HepG2 (cell line): ENCODE data around the gene SLC25A22. TPM values are rescaled to one million over a fixed set of nuclear protein-coding genes. Genes with fewer than 3 reads are reported as not detected.

ENCODE experiments used
- ATAC-seq: fragments of 200-7000 bp; cut with Tn5 transposase; 3 replicates; pipeline ENCODE4 v1.9.1; 2020; ENCODE audit warnings: mild to moderate bottlenecking, moderate library complexity
- BruUV-seq: library from RNA; stranded (reverse); fragments of 400-500 nt; replicated peaks from 2 replicates; lab custom pipeline; 2021; lab: Mats Ljungman, UMichigan
- CTCF ChIA-PET: fragments of 300-600 bp; formaldehyde crosslinking; extraction: SDS; loops from one replicate; lab custom pipeline; 2021; ENCODE audit warnings: low total read pairs, inconsistent platforms, low intra/inter-chr PET ratio; lab: Yijun Ruan, JAX
- POLR2A ChIA-PET: fragments of 350-600 bp; sonication (Branson Sonifier 250); formaldehyde crosslinking; loops from one replicate; lab custom pipeline; 2020; ENCODE audit warnings: antibody characterized with exemption, inconsistent platforms; lab: Yijun Ruan, JAX
- DNase-seq: peaks from one replicate; pipeline ENCODE4 v3.0.0-alpha.2; 2015; ENCODE audit warnings: low spot score
- FAIRE-seq: peaks from 3 replicates; lab custom pipeline; 2011; peaks lifted over from hg19 to GRCh38; lab: Jason Lieb, UNC
- H2AFZ ChIP-seq: one replicate; pipeline ENCODE4 v1.6.1; 2011; ENCODE audit warnings: low read length, inconsistent platforms
- H3K27ac ChIP-seq: fragments of 300-600 bp; 3 replicates; pipeline ENCODE4 v1.8.0; 2011; ENCODE audit warnings: mixed run types, mild to moderate bottlenecking, mixed read lengths, low read length, inconsistent platforms; ENCODE audit not compliant: insufficient read depth; ENCODE audit errors: extremely low read length
- H3K27me3 ChIP-seq, 2 experiments: fragments of 200-600 bp in 1 of 2; 2 replicates in 1 of 2; 3 replicates in 1 of 2; pipeline versions ENCODE4 v1.6.0 to v1.8.0; 2011; ENCODE audit warnings: low read length in 2 of 2, mild to moderate bottlenecking in 2 of 2, moderate library complexity in 2 of 2, inconsistent platforms in 1 of 2; ENCODE audit not compliant: insufficient read depth in 2 of 2, control insufficient read depth in 1 of 2
- H3K36me3 ChIP-seq, 2 experiments: fragments of 200-600 bp in 1 of 2; replicated peaks in 1 of 2; 2 replicates in 1 of 2; 3 replicates in 1 of 2; pipeline versions ENCODE4 v1.5.1 to v1.8.0; 2011; ENCODE audit warnings: low read length in 2 of 2, inconsistent platforms in 1 of 2; ENCODE audit not compliant: insufficient read depth in 2 of 2, control insufficient read depth in 1 of 2
- H3K4me1 ChIP-seq: 2 replicates; pipeline ENCODE4 v1.5.1; 2012; ENCODE audit warnings: low read length, inconsistent platforms; ENCODE audit not compliant: insufficient read depth
- H3K4me2 ChIP-seq: 2 replicates; pipeline ENCODE4 v1.6.0; 2011; ENCODE audit warnings: low read depth, low read length, inconsistent platforms
- H3K4me3 ChIP-seq, 3 experiments: fragments of 200-600 bp in 1 of 3; sonication (generic), shearing (Covaris generic) in 1 of 3; replicated peaks in 1 of 3; 2 replicates each; pipeline ENCODE4 v1.5.1; 2011 to 2016; ENCODE audit warnings: low read length in 3 of 3, inconsistent platforms in 2 of 3, low read depth in 2 of 3, mild to moderate bottlenecking in 2 of 3, control low read depth in 1 of 3, mixed read lengths in 1 of 3; ENCODE audit not compliant: insufficient read depth in 1 of 3
- H3K79me2 ChIP-seq: one replicate; pipeline ENCODE4 v1.6.1; 2011; ENCODE audit warnings: low read length, inconsistent platforms; ENCODE audit not compliant: insufficient read depth
- H3K9ac ChIP-seq: 2 replicates; pipeline ENCODE4 v1.6.0; 2011; ENCODE audit warnings: mild to moderate bottlenecking, low read depth, low read length, inconsistent platforms; ENCODE audit not compliant: insufficient read depth
- H3K9me3 ChIP-seq: 2 replicates; pipeline ENCODE4 v1.5.1; 2012; ENCODE audit warnings: mild to moderate bottlenecking, low read length
- H4K20me1 ChIP-seq: 2 replicates; pipeline ENCODE4 v1.6.0; 2011; ENCODE audit warnings: inconsistent platforms, mild to moderate bottlenecking, low read length, moderate library complexity; ENCODE audit not compliant: insufficient read depth
- ATRX ChIP-seq: sonication (generic); formaldehyde crosslinking; IDR thresholded peaks from 2 replicates; pipeline ENCODE4 v1.4.0; 2020; ENCODE audit warnings: missing genetic modification reagents, borderline replicate concordance
- HES4 ChIP-seq: sonication (generic); formaldehyde crosslinking; IDR thresholded peaks from 2 replicates; pipeline ENCODE4 v1.9.0; 2021; ENCODE audit warnings: mild to moderate bottlenecking, missing genetic modification reagents, borderline replicate concordance
- RBFOX2 ChIP-seq: fragments of 200-400 bp; formaldehyde crosslinking; IDR thresholded peaks from 2 replicates; pipeline ENCODE4 v1.6.1; 2017; ENCODE audit warnings: low read depth, mild to moderate bottlenecking, low read length
- SALL1 ChIP-seq: sonication (generic); formaldehyde crosslinking; IDR thresholded peaks from 2 replicates; pipeline ENCODE4 v1.8.0; 2022; ENCODE audit warnings: mild to moderate bottlenecking, missing genetic modification reagents
- SMAD9 ChIP-seq: sonication (generic); formaldehyde crosslinking; IDR thresholded peaks from 2 replicates; pipeline ENCODE4 v1.5.1; 2020; ENCODE audit warnings: mild to moderate bottlenecking, missing genetic modification reagents
- U2AF2 ChIP-seq: fragments of 200-400 bp; formaldehyde crosslinking; IDR thresholded peaks from 2 replicates; pipeline ENCODE4 v1.6.1; 2017; ENCODE audit warnings: low read depth, mild to moderate bottlenecking, low read length
- ZNF143 ChIP-seq: sonication (generic); formaldehyde crosslinking; IDR thresholded peaks from 2 replicates; pipeline ENCODE4 v1.4.0; 2020; ENCODE audit warnings: missing genetic modification reagents
- ZNF878 ChIP-seq: sonication (generic); formaldehyde crosslinking; IDR thresholded peaks from 2 replicates; pipeline ENCODE4 v1.8.1; 2023; ENCODE audit warnings: mild to moderate bottlenecking, missing genetic modification reagents, moderate library complexity
- WGBS: methylation state at CpG from one replicate; pipeline ENCODE4 v1.1.6; 2017; ENCODE audit warnings: low lambda C conversion rate; 5-methylcytosine and 5-hydroxymethylcytosine counted together
- in situ Hi-C: cut with HindIII; loops from 2 replicates; pipeline ENCODE4 v1.10.0; 2017; ENCODE audit warnings: low pct_unique_long_range_greater_than_20kb; ENCODE audit not compliant: extremely low pct_ligation_motif_present
- intact Hi-C: fragments of 100-400 bp; cut with micrococcal nuclease; formaldehyde crosslinking; loops from one replicate; pipeline ENCODE4 v1.10.0; 2022; ENCODE audit not compliant: unreplicated experiment
- polyA plus RNA-seq, 8 experiments: library from polyadenylated mRNA; depleted of rRNA in 3 of 8; stranded (reverse) in 7 of 8; unstranded in 1 of 8; fragments of >200 nt; fragmentation: Illumina TruSeq in 4 of 8; extraction: Trizol in 4 of 8; gene quantifications; 2 replicates each; pipeline versions ENCODE4 v1.2.1 to v1.2.3, GENCODE V29; 2011 to 2016; ENCODE audit warnings: low read depth in 4 of 8, missing spikeins in 1 of 8, mixed read lengths in 1 of 8; ENCODE audit not compliant: insufficient read depth in 1 of 8
- total RNA-seq, 5 experiments: library from RNA; depleted of rRNA; stranded (reverse); fragments of >200 nt; fragmentation: Illumina TruSeq; extraction: Trizol; gene quantifications; 2 replicates each; pipeline ENCODE4 v1.2.3, GENCODE V29; 2016; ENCODE audit warnings: low read depth in 1 of 5
- TF ChIP-seq, protein P1 (sequence below): fragments of 450-650 bp; IDR thresholded peaks from 2 replicates; pipeline ENCODE4 v1.6.1; 2017; ENCODE audit warnings: mild to moderate bottlenecking
- TF ChIP-seq, protein P2 (sequence below), 2 experiments: sonication (generic) in 1 of 2; formaldehyde crosslinking in 1 of 2; IDR thresholded peaks; 2 replicates each; pipeline versions ENCODE4 v1.5.1 to v1.6.1; 2011 to 2020; ENCODE audit warnings: borderline replicate concordance in 1 of 2, low read depth in 1 of 2, low read length in 1 of 2, mild to moderate bottlenecking in 1 of 2, missing genetic modification reagents in 1 of 2, moderate library complexity in 1 of 2
- TF ChIP-seq, protein P3 (sequence below): sonication (generic); formaldehyde crosslinking; IDR thresholded peaks from 2 replicates; pipeline ENCODE4 v1.8.0; 2023; ENCODE audit warnings: mild to moderate bottlenecking, missing genetic modification reagents
- TF ChIP-seq, protein P4 (sequence below): sonication (generic); formaldehyde crosslinking; IDR thresholded peaks from 2 replicates; pipeline ENCODE4 v1.5.0; 2020; ENCODE audit warnings: mild to moderate bottlenecking, missing genetic modification reagents
- TF ChIP-seq, protein P5 (sequence below): IDR thresholded peaks from 2 replicates; pipeline ENCODE4 v1.6.1; 2016; ENCODE audit warnings: control low read depth

The SLC25A22 gene
- total and polyA plus RNA-seq, 2 of the 13 experiments (the other 11 are each of a cell fraction or from before 2014, with no cell fraction given) = 12.4 to 19.2 TPM

DNA sequence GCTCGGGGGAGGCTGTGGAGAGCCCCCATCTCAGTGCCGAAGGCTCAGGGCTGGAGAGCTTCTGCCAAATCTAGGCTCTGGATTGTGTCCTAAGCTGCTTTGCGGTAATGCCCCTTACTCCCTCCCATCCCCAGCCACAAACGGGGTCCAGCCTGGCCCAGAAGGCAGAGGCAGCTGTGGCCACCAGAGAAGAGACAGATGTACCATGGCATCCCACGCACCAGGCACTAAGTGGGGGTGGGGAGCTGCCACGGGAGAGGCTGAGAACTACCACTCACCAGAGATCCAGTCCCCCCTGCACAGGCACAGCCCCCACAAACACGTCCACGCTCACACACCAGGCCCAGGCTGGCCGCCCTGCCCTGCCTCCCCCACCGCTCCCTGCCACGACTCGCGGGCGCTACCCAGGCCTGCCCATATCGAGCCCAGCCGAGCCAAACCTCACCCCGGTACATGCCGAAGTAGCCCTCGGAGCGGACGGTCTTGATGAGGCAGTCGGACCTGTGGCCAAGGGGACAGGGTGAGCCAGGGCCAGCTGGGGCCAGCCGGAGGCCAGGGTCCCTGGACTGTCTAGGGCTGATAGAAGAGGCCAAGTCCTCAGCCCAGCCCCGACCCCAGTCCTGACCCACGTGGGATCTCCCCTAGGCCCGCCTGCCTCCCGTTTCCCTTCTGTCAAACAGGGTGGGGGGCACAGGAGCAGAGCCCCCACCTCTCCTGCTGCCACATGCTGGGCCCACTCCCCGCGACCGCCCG is 3.9 kb downstream of the SLC25A22 start (continued):
- TF ChIP-seq, protein P1, sequence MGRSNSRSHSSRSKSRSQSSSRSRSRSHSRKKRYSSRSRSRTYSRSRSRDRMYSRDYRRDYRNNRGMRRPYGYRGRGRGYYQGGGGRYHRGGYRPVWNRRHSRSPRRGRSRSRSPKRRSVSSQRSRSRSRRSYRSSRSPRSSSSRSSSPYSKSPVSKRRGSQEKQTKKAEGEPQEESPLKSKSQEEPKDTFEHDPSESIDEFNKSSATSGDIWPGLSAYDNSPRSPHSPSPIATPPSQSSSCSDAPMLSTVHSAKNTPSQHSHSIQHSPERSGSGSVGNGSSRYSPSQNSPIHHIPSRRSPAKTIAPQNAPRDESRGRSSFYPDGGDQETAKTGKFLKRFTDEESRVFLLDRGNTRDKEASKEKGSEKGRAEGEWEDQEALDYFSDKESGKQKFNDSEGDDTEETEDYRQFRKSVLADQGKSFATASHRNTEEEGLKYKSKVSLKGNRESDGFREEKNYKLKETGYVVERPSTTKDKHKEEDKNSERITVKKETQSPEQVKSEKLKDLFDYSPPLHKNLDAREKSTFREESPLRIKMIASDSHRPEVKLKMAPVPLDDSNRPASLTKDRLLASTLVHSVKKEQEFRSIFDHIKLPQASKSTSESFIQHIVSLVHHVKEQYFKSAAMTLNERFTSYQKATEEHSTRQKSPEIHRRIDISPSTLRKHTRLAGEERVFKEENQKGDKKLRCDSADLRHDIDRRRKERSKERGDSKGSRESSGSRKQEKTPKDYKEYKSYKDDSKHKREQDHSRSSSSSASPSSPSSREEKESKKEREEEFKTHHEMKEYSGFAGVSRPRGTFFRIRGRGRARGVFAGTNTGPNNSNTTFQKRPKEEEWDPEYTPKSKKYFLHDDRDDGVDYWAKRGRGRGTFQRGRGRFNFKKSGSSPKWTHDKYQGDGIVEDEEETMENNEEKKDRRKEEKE = no peak
- TF ChIP-seq, all 625 proteins: peak for 0

DNA sequence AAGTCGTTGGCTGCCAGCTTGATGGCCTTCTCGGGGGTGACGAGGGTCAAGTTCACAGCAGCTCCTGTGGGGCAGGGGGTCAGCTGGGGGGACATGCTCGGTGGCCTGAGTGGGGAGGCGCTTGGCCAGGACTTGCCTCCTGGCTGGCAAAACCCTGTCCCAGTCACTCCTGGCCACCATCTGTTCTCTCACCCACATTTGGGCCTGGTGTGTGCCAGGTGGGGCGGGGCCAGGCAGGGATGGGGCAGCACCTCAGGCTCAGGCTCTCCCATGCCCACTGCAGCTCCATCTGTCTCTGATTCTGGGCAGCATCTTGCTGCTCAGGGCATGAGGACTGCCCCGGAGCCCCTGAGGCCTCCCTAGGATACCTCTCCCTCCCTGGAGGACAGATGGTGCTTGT is 4.5 kb downstream of the SLC25A22 start:
- no peak for ATAC-seq
- ChIA-PET CTCF (no interaction called here), POLR2A (interaction anchor here (5.3 kb wide), 1 partner anchor 16 kb away, joined by 44 read pairs; the partner anchor contains the start of gene GATD1)
- TF ChIP-seq ATRX (CRISPR knock-in tag) (no peak), SALL1 (CRISPR knock-in tag) (no peak), ZNF143 (CRISPR knock-in tag) (no peak), U2AF2 (no peak), SMAD9 (CRISPR knock-in tag) (no peak), HES4 (CRISPR knock-in tag) (no peak), RBFOX2 (no peak), ZNF878 (no peak)
- TF ChIP-seq, protein P2, sequence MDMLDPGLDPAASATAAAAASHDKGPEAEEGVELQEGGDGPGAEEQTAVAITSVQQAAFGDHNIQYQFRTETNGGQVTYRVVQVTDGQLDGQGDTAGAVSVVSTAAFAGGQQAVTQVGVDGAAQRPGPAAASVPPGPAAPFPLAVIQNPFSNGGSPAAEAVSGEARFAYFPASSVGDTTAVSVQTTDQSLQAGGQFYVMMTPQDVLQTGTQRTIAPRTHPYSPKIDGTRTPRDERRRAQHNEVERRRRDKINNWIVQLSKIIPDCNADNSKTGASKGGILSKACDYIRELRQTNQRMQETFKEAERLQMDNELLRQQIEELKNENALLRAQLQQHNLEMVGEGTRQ (IDR thresholded peaks at IDR 0.05; ENCODE audit: low read depth, low read length) = no peak
- TF ChIP-seq, protein P2 (CRISPR knock-in tag; IDR thresholded peaks at IDR 0.05; ENCODE audit: borderline replicate concordance) = no peak
- TF ChIP-seq, protein P3, sequence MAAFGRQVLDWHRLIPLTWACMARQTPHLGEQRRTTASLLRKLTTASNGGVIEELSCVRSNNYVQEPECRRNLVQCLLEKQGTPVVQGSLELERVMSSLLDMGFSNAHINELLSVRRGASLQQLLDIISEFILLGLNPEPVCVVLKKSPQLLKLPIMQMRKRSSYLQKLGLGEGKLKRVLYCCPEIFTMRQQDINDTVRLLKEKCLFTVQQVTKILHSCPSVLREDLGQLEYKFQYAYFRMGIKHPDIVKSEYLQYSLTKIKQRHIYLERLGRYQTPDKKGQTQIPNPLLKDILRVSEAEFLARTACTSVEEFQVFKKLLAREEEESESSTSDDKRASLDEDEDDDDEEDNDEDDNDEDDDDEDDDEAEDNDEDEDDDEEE (CRISPR knock-in tag) = no peak
- TF ChIP-seq, protein P4, sequence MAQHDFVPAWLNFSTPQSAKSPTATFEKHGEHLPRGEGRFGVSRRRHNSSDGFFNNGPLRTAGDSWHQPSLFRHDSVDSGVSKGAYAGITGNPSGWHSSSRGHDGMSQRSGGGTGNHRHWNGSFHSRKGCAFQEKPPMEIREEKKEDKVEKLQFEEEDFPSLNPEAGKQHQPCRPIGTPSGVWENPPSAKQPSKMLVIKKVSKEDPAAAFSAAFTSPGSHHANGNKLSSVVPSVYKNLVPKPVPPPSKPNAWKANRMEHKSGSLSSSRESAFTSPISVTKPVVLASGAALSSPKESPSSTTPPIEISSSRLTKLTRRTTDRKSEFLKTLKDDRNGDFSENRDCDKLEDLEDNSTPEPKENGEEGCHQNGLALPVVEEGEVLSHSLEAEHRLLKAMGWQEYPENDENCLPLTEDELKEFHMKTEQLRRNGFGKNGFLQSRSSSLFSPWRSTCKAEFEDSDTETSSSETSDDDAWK = no peak
- TF ChIP-seq, protein P5, sequence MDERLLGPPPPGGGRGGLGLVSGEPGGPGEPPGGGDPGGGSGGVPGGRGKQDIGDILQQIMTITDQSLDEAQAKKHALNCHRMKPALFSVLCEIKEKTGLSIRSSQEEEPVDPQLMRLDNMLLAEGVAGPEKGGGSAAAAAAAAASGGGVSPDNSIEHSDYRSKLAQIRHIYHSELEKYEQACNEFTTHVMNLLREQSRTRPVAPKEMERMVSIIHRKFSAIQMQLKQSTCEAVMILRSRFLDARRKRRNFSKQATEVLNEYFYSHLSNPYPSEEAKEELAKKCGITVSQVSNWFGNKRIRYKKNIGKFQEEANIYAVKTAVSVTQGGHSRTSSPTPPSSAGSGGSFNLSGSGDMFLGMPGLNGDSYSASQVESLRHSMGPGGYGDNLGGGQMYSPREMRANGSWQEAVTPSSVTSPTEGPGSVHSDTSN (CRISPR knock-in tag) = no peak

More for the DNA sequence above, 4.5 kb downstream of the SLC25A22 start:
- in situ Hi-C loops (no loop called here), intact Hi-C loops (no loop called here)
- Histone ChIP-seq H3K79me2 (peaks cover 4% of the 10 kb centered on the region), H3K4me2 (no peak overlapping the region), H3K4me3 (no peak overlapping the region), H3K27me3 (peaks cover 0 to 2% of the 10 kb centered on the region in 2 experiments; a peak in 2 of 5 replicates), H3K36me3 (no peaks in the 10 kb centered on the region; a peak in 1 of 5 replicates), H3K9ac (no peak overlapping the region), H2AFZ (no peak overlapping the region), H4K20me1 (no peaks in the 10 kb centered on the region), H3K9me3 (no peaks in the 10 kb centered on the region), H3K27ac (no peak overlapping the region), H3K4me1 (peaks cover 11% of the 10 kb centered on the region)
- WGBS = 88% methylated on average over 4 of the region's 7 CpGs
- DNase-seq = no peak
- no TSS peak for BruUV-seq
- no peak for FAIRE-seq
